CD4-positive, CD25-positive, alpha-beta regulatory T cell (primary cell): ENCODE results near the gene HIRIP3. TPM values are rescaled to one million over a fixed set of nuclear protein-coding genes. Genes with fewer than 3 reads are reported as not detected.

ENCODE experiments used
- ATAC-seq, 2 donors: fragments of 150-1000 bp; cut with Tn5 transposase; one replicate each; pipeline ENCODE4 v1.10.0; 2021; ENCODE audit warnings: low read depth in 2 of 2, moderate number of reproducible peaks in 2 of 2, moderate library complexity in 1 of 2
- DNase-seq, 3 donors: peaks; one replicate each; pipeline versions ENCODE4 v3.0.0 to v3.0.0-alpha.2; 2012 to 2022; ENCODE audit warnings: mixed read lengths in 1 of 3
- H3K27ac ChIP-seq: one replicate; pipeline ENCODE4 v1.7.0; 2013; ENCODE audit warnings: mild to moderate bottlenecking, low read length; ENCODE audit not compliant: insufficient read depth, poor library complexity, severe bottlenecking
- H3K27me3 ChIP-seq: one replicate; pipeline ENCODE4 v1.7.0; 2013; ENCODE audit warnings: low read length; ENCODE audit not compliant: control insufficient read depth, insufficient read depth
- H3K36me3 ChIP-seq: one replicate; pipeline ENCODE4 v1.7.0; 2013; ENCODE audit warnings: mild to moderate bottlenecking, low read length, moderate library complexity; ENCODE audit not compliant: control insufficient read depth, insufficient read depth
- H3K4me1 ChIP-seq: 2 replicates; pipeline ENCODE4 v1.7.0; 2013; ENCODE audit warnings: mild to moderate bottlenecking, low read length; ENCODE audit not compliant: insufficient read depth, control insufficient read depth, poor library complexity, severe bottlenecking
- H3K4me3 ChIP-seq: one replicate; pipeline ENCODE4 v1.7.0; 2013; ENCODE audit warnings: low read depth, mild to moderate bottlenecking, low read length, moderate library complexity
- H3K9me3 ChIP-seq, 2 experiments: 1 replicate in 1 of 2; 2 replicates in 1 of 2; pipeline ENCODE4 v1.7.0; 2013; ENCODE audit warnings: low read length in 2 of 2, mild to moderate bottlenecking in 1 of 2, moderate library complexity in 1 of 2; ENCODE audit not compliant: control insufficient read depth in 2 of 2
- H3K27ac Mint-ChIP-seq, 3 donors: one replicate each; pipeline ENCODE4 v1.8.0; 2020 to 2022; ENCODE audit warnings: mild to moderate bottlenecking in 3 of 3, mixed read lengths in 3 of 3, moderate library complexity in 2 of 3
- H3K27me3 Mint-ChIP-seq: one replicate; pipeline ENCODE4 v1.8.0; 2022; ENCODE audit warnings: mild to moderate bottlenecking, mixed read lengths
- H3K36me3 Mint-ChIP-seq: one replicate; pipeline ENCODE4 v1.8.0; 2020; ENCODE audit warnings: mixed read lengths
- H3K4me1 Mint-ChIP-seq, 4 donors: one replicate each; pipeline ENCODE4 v1.8.0; 2020 to 2022; ENCODE audit warnings: mixed read lengths in 4 of 4, mild to moderate bottlenecking in 1 of 4
- H3K4me3 Mint-ChIP-seq, 4 donors: one replicate each; pipeline ENCODE4 v1.8.0; 2020 to 2022; ENCODE audit warnings: mild to moderate bottlenecking in 4 of 4, mixed read lengths in 4 of 4, moderate library complexity in 3 of 4
- H3K9me3 Mint-ChIP-seq, 7 donors: one replicate each; pipeline ENCODE4 v1.8.0; 2020 to 2022; ENCODE audit warnings: mixed read lengths in 7 of 7, mild to moderate bottlenecking in 3 of 7, moderate library complexity in 2 of 7
- polyA plus RNA-seq, 4 donors: library from polyadenylated mRNA; unstranded; fragments of 300-500 nt; fragmentation: Illumina TruSeq; gene quantifications; one replicate each; pipeline ENCODE4 v1.2.3, GENCODE V29; 2021
- total RNA-seq: library from RNA; stranded (reverse); gene quantifications from one replicate; pipeline ENCODE4 v1.2.3, GENCODE V29; 2022

Gene HIRIP3
- total and polyA plus RNA-seq, 5 donors from 2014 or later: 12.4 to 19.9 (median 15.0) TPM

GRCh38 chr16:30006659-30007377, 11.4 kb upstream of the HIRIP3 start:
- Mint-ChIP-seq H3K4me3 (peak overlapping the region in 1 of 4 donors; percentile 47), H3K27ac (no peak overlapping the region), H3K27me3 (peaks cover 12% of the 10 kb centered on the region), H3K9me3 (no peaks in the 10 kb centered on the region), H3K4me1 (peaks cover 0 to 17% (median 6%) of the 10 kb centered on the region in 4 donors), H3K36me3 (peaks cover 12% of the 10 kb centered on the region)
- H3K27ac ChIP-seq: no peak overlapping the region
- no peak overlapping the region for H3K4me3 ChIP-seq
- H3K9me3 ChIP-seq: no peaks in the 10 kb centered on the region
- peaks cover 5% of the 10 kb centered on the region for H3K36me3 ChIP-seq
- H3K4me1 ChIP-seq: peaks cover 14% of the 10 kb centered on the region
- no peaks in the 10 kb centered on the region for H3K27me3 ChIP-seq
- ATAC-seq (no peak), DNase-seq (no peak)

GRCh38 chr16:30006095-30006473, 10.7 kb upstream of the HIRIP3 start:
- ATAC-seq: no peak
- H3K9me3 Mint-ChIP-seq: no peaks in the 10 kb centered on the region
- no peak overlapping the region for H3K4me3 Mint-ChIP-seq
- H3K4me3 ChIP-seq: no peak overlapping the region
- no peaks in the 10 kb centered on the region for H3K27me3 ChIP-seq
- peaks cover 10% of the 10 kb centered on the region for H3K4me1 ChIP-seq
- peaks cover 5% of the 10 kb centered on the region for H3K36me3 ChIP-seq
- H3K4me1 Mint-ChIP-seq: peaks cover 0 to 17% (median 6%) of the 10 kb centered on the region in 4 donors
- peaks cover 9% of the 10 kb centered on the region for H3K27me3 Mint-ChIP-seq
- no peak overlapping the region for H3K27ac Mint-ChIP-seq
- H3K9me3 ChIP-seq: no peaks in the 10 kb centered on the region
- no peak overlapping the region for H3K27ac ChIP-seq
- no peak for DNase-seq
- H3K36me3 Mint-ChIP-seq: peaks cover 12% of the 10 kb centered on the region

- Mint-ChIP-seq H3K27ac (no peak overlapping the region), H3K27me3 (peaks cover 7% of the 10 kb centered on the region), H3K4me1 (peaks cover 0 to 17% (median 6%) of the 10 kb centered on the region in 4 donors), H3K36me3 (peaks cover 12% of the 10 kb centered on the region), H3K9me3 (no peaks in the 10 kb centered on the region), H3K4me3 (peak overlapping the region in 1 of 4 donors; percentile 35)
- Histone ChIP-seq H3K9me3 (no peaks in the 10 kb centered on the region), H3K36me3 (peaks cover 5% of the 10 kb centered on the region), H3K4me1 (peaks cover 7% of the 10 kb centered on the region), H3K4me3 (no peak overlapping the region), H3K27me3 (no peaks in the 10 kb centered on the region), H3K27ac (no peak overlapping the region)
- peak; percentile 24 to 50 (median 48) for DNase-seq
- ATAC-seq: peak; percentile 58 to 67
Measured at GRCh38 chr16:30005341-30006094, 10.1 kb upstream of the HIRIP3 start.

- Histone ChIP-seq H3K9me3 (no peaks in the 10 kb centered on the region), H3K27ac (no peak overlapping the region), H3K4me3 (no peak overlapping the region), H3K4me1 (peaks cover under 1% of the 10 kb centered on the region), H3K36me3 (peaks cover 8% of the 10 kb centered on the region), H3K27me3 (no peaks in the 10 kb centered on the region)
- no peak for ATAC-seq
- H3K27me3 Mint-ChIP-seq: peaks cover 4% of the 10 kb centered on the region
- H3K4me1 Mint-ChIP-seq: peaks cover 0 to 18% (median 4%) of the 10 kb centered on the region in 4 donors
- H3K36me3 Mint-ChIP-seq: peaks cover 12% of the 10 kb centered on the region
- DNase-seq: no peak
- H3K4me3 Mint-ChIP-seq: no peak overlapping the region
- no peaks in the 10 kb centered on the region for H3K9me3 Mint-ChIP-seq
- H3K27ac Mint-ChIP-seq: no peak overlapping the region
Measured at GRCh38 chr16:30004811-30005242, 9.4 kb upstream of the HIRIP3 start.

DNA sequence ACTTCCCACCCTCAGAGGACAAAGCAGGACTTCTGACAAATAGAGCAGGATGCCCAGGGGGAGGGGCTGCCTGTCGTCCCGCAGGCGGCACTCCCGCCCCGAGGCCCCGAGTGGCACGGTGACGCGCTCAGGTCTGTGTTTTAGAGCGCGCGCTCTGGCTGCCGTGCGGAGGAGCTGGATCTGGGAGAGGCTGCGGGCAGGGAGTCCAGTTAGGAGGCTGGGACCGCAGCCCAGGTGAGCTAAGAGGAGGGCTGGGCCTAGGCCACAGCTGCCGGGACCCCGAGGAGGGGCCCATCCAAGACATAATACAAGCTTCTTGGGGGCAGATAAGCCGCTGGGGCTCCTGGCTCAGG, 9.0 kb upstream of the HIRIP3 start:
- Histone ChIP-seq H3K36me3 (peaks cover 8% of the 10 kb centered on the region), H3K9me3 (no peaks in the 10 kb centered on the region), H3K27me3 (no peaks in the 10 kb centered on the region), H3K27ac (no peak overlapping the region), H3K4me3 (no peak overlapping the region), H3K4me1 (no peaks in the 10 kb centered on the region)
- H3K27me3 Mint-ChIP-seq: peaks cover 4% of the 10 kb centered on the region
- H3K4me1 Mint-ChIP-seq: peaks cover 0 to 22% (median 6%) of the 10 kb centered on the region in 4 donors
- no peak overlapping the region for H3K4me3 Mint-ChIP-seq
- no peaks in the 10 kb centered on the region for H3K9me3 Mint-ChIP-seq
- H3K36me3 Mint-ChIP-seq: peaks cover 16% of the 10 kb centered on the region
- no peak for DNase-seq
- no peak overlapping the region for H3K27ac Mint-ChIP-seq
- ATAC-seq: no peak

- Histone ChIP-seq H3K27ac (no peak overlapping the region), H3K36me3 (peaks cover 8% of the 10 kb centered on the region), H3K4me3 (no peak overlapping the region), H3K4me1 (no peaks in the 10 kb centered on the region), H3K9me3 (no peaks in the 10 kb centered on the region), H3K27me3 (no peaks in the 10 kb centered on the region)
- Mint-ChIP-seq H3K9me3 (no peaks in the 10 kb centered on the region), H3K4me1 (peaks cover 0 to 26% (median 6%) of the 10 kb centered on the region in 4 donors), H3K27ac (peak overlapping the region in 2 of 3 donors; percentile 38 to 84), H3K36me3 (peaks cover 16% of the 10 kb centered on the region), H3K4me3 (peak overlapping the region in 1 of 4 donors; percentile 47), H3K27me3 (peaks cover under 1% of the 10 kb centered on the region)
- DNase-seq (no peak), ATAC-seq (no peak)
Measured at GRCh38 chr16:30003670-30004423, 8.4 kb upstream of the HIRIP3 start.

GRCh38 chr16:30002614-30003346, 7.4 kb upstream of the HIRIP3 start:
- Mint-ChIP-seq H3K27ac (no peak overlapping the region), H3K36me3 (peaks cover 21% of the 10 kb centered on the region), H3K27me3 (no peaks in the 10 kb centered on the region), H3K9me3 (no peaks in the 10 kb centered on the region), H3K4me3 (peak overlapping the region in 1 of 4 donors; percentile 47), H3K4me1 (peaks cover 4 to 31% (median 8%) of the 10 kb centered on the region in 4 donors)
- Histone ChIP-seq H3K36me3 (peaks cover 8% of the 10 kb centered on the region), H3K4me3 (no peak overlapping the region), H3K4me1 (no peaks in the 10 kb centered on the region), H3K9me3 (no peaks in the 10 kb centered on the region), H3K27ac (no peak overlapping the region), H3K27me3 (no peaks in the 10 kb centered on the region)
- ATAC-seq (no peak), DNase-seq (no peak)
